Measurements from ENCODE around the gene CAMK2N1.
"Not testable (repeated sequence)": the region's sequence is repeated elsewhere in the genome, so short reads cannot be mapped to it uniquely, and the experiment has no call there.

CAMK2N1 gene

GRCh38 chr1:20485527-20486456 is at the start of gene CAMK2N1:
CAMK2N1 (minus strand) TSS chr1:20486210; CDS start chr1:20485379, 831 bp downstream.
- DNase-seq (ENCODE audit: low read depth): peak; percentile 17

- no peak for DNase-seq (ENCODE audit: low read depth)
These were observed 48.8 kb upstream of the CAMK2N1 start for GRCh38 chr1:20534659-20535417.

- DNase-seq (ENCODE audit: low read depth): no peak
These were observed 47.6 kb upstream of the CAMK2N1 start for GRCh38 chr1:20533635-20534034.

- DNase-seq (ENCODE audit: low read depth): no peak
These were observed 44.9 kb upstream of the CAMK2N1 start for GRCh38 chr1:20530901-20531300.

GRCh38 chr1:20530306-20530705 is 44.3 kb upstream of the CAMK2N1 start:
- DNase-seq (ENCODE audit: low read depth): no peak

- no peak for DNase-seq (ENCODE audit: low read depth)
These were observed 42.2 kb upstream of the CAMK2N1 start for GRCh38 chr1:20528221-20528620.

GRCh38 chr1:20526267-20526666 is 40.3 kb upstream of the CAMK2N1 start:
- DNase-seq (ENCODE audit: low read depth): no peak

- DNase-seq (ENCODE audit: low read depth): peak; percentile 46
These were observed 36.2 kb upstream of the CAMK2N1 start for GRCh38 chr1:20521960-20522861.

GRCh38 chr1:20519609-20520262 is 33.7 kb upstream of the CAMK2N1 start:
- not testable (repeated sequence) for DNase-seq (ENCODE audit: low read depth)

GRCh38 chr1:20511518-20512428 is 25.8 kb upstream of the CAMK2N1 start:
- no peak for DNase-seq (ENCODE audit: low read depth)

- no peak for DNase-seq (ENCODE audit: low read depth)
These were observed 22.4 kb upstream of the CAMK2N1 start for GRCh38 chr1:20508411-20508771.

GRCh38 chr1:20507564-20508410 is 21.8 kb upstream of the CAMK2N1 start, which contains the start of gene MUL1:
MUL1 (minus strand) TSS chr1:20508151; CDS start chr1:20508024, 127 bp downstream.
- peak; percentile 94 for DNase-seq (ENCODE audit: low read depth)

- DNase-seq (ENCODE audit: low read depth): no peak
These were observed 21.2 kb upstream of the CAMK2N1 start for GRCh38 chr1:20507248-20507563.

GRCh38 chr1:20505488-20505887 is 19.5 kb upstream of the CAMK2N1 start:
- DNase-seq (ENCODE audit: low read depth): no peak

- DNase-seq (ENCODE audit: low read depth): no peak
These were observed 14.7 kb upstream of the CAMK2N1 start for GRCh38 chr1:20500716-20501115.

GRCh38 chr1:20499718-20500117 is 13.7 kb upstream of the CAMK2N1 start:
- DNase-seq (ENCODE audit: low read depth): no peak

- DNase-seq (ENCODE audit: low read depth): no peak
These were observed 13.1 kb upstream of the CAMK2N1 start for GRCh38 chr1:20499105-20499504.

- no peak for DNase-seq (ENCODE audit: low read depth)
These were observed 12.1 kb upstream of the CAMK2N1 start for GRCh38 chr1:20498116-20498515.

GRCh38 chr1:20497506-20497905 is 11.5 kb upstream of the CAMK2N1 start:
- DNase-seq (ENCODE audit: low read depth): no peak
